Neural progenitor cell (in vitro differentiated cells): ENCODE data around the gene VTCN1.

Experiments used
- CTCF ChIP-seq: fragments of 200-600 bp; sonication (generic); IDR thresholded peaks from 2 replicates; pipeline ENCODE4 v1.5.1; 2017; ENCODE audit warnings: antibody characterized with exemption, mild to moderate bottlenecking
- EZH2 ChIP-seq: fragments of 200-600 bp; sonication (generic); IDR thresholded peaks from 2 replicates; pipeline ENCODE4 v1.6.1; 2017; ENCODE audit warnings: antibody characterized with exemption, mild to moderate bottlenecking, moderate library complexity

- no peak for TF ChIP-seq CTCF
- no peak for TF ChIP-seq EZH2
Measured at GRCh38 chr1:117257291-117257690, 46.6 kb upstream of the VTCN1 start.
